Fibroblast of skin of abdomen (primary cell): Measurements from ENCODE around the gene GNA12.
"Not testable (repeated sequence)": the region's sequence is repeated elsewhere in the genome, so short reads cannot be mapped to it uniquely, and the experiment has no call there.

Experiments used
- DNase-seq: peaks from one replicate; pipeline ENCODE4 v3.0.0-alpha.2; 2013

Gene GNA12

GRCh38 chr7:2688409-2689342 is 155.4 kb downstream of the GNA12 start:
- no peak for DNase-seq

- DNase-seq, result no peak
These were observed 156.2 kb downstream of the GNA12 start, which contains the start of gene AMZ1 for GRCh38 chr7:2687881-2688318. Gene AMZ1, plus strand, starts transcription at chr7:2688202. Its CDS starts 12,250 bp downstream, at chr7:2700452.

- peak; percentile 51 for DNase-seq
These were observed 156.7 kb downstream of the GNA12 start for GRCh38 chr7:2687338-2687869.

- no peak for DNase-seq
These were observed 158.0 kb downstream of the GNA12 start for GRCh38 chr7:2686101-2686500.

GRCh38 chr7:2684501-2684900 is 159.6 kb downstream of the GNA12 start:
- no peak for DNase-seq

GRCh38 chr7:2681929-2682799 is 161.9 kb downstream of the GNA12 start:
- no peak for DNase-seq

- peak; percentile 44 for DNase-seq
These were observed 163.2 kb downstream of the GNA12 start for GRCh38 chr7:2680792-2681490.

GRCh38 chr7:2680256-2680655 is 163.9 kb downstream of the GNA12 start:
- no peak for DNase-seq

GRCh38 chr7:2679135-2680127 is 164.7 kb downstream of the GNA12 start:
- DNase-seq, result not testable (repeated sequence)

GRCh38 chr7:2678454-2678853 is 165.7 kb downstream of the GNA12 start:
- DNase-seq, result not testable (repeated sequence)
